ENCODE measurements around the gene TRPV5.

The TRPV5 gene

GRCh38 chr7:142881586-142882337 is 51.8 kb downstream of the TRPV5 start:
- TF ChIP-seq CTCF (IDR thresholded peaks at IDR 0.05; ENCODE audit: low read depth, low read length, poor library complexity, severe bottlenecking) (no peak), EZH2phosphoT487 (IDR thresholded peaks at IDR 0.05; ENCODE audit: borderline replicate concordance, low read length) (no peak)
- no peaks in the 10 kb centered on the region for H3F3A ChIP-seq (ENCODE audit: control insufficient read depth, insufficient read depth)
- H3K9me2 ChIP-seq (replicated peaks; ENCODE audit: control insufficient read depth, low read length), result no peaks in the 10 kb centered on the region
- H3K36me3 ChIP-seq (ENCODE audit: control insufficient read depth, low read length), result no peaks in the 10 kb centered on the region
- H3K4me3 ChIP-seq (ENCODE audit: low read length), result no peak overlapping the region
- H3K9me3 ChIP-seq (ENCODE audit: control insufficient read depth, insufficient read depth, low read length), result no peaks in the 10 kb centered on the region
- no peaks in the 10 kb centered on the region for H3K79me2 ChIP-seq (ENCODE audit: control insufficient read depth, low read length)
- H3K27me3 ChIP-seq (ENCODE audit: control insufficient read depth, low read length), result peaks cover 45% of the 10 kb centered on the region
- no peaks in the 10 kb centered on the region; the same call in 1 of the 2 replicates for H4K20me1 ChIP-seq (ENCODE audit: control insufficient read depth, insufficient read depth, low read depth, low read length)
- H3K27ac ChIP-seq (ENCODE audit: low read depth, low read length), result no peak overlapping the region
- H3K4me2 ChIP-seq (ENCODE audit: low read length), result no peak overlapping the region
- no peaks in the 10 kb centered on the region for H3K4me1 ChIP-seq (ENCODE audit: control insufficient read depth, low read length)

DNA sequence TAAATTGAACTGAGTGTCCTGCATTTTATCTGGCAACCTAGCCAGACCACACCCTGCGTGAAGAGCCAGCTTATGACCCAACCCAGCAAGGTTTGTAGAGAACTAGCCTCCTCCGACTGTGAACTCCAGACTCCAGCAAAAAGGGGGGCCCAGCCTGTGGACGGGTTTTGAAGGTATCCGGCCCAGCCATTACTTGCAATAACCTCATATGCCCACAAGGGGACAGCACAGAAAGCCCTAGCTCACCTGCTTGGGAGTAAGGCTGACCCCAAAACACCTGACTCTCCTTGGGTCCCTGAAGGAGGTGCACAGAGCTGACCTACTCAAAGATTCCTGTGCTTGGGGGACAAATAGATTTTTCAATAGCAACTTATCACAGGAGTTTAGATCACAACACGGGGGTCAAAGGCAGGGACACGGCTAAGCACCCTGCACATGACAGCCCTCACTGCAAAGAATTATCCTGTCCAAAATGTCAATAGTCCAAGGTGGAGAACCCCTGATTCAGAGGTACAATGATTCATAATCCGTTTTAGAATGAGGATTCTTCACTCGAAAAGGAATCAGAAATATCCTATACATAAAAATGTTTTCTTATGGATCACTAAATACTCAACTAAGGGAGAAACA is 52.6 kb downstream of the TRPV5 start:
- no peaks in the 10 kb centered on the region for H3K36me3 ChIP-seq (ENCODE audit: control insufficient read depth, low read length)
- H3K9me2 ChIP-seq (replicated peaks; ENCODE audit: control insufficient read depth, low read length), result no peaks in the 10 kb centered on the region
- H3K27me3 ChIP-seq (ENCODE audit: control insufficient read depth, low read length), result peaks cover 46% of the 10 kb centered on the region
- no peaks in the 10 kb centered on the region for H3K79me2 ChIP-seq (ENCODE audit: control insufficient read depth, low read length)
- no peak overlapping the region for H3K4me3 ChIP-seq (ENCODE audit: low read length)
- H3K27ac ChIP-seq (ENCODE audit: low read depth, low read length), result no peak overlapping the region
- no peak overlapping the region for H3K4me2 ChIP-seq (ENCODE audit: low read length)
- peak; percentile 99 for TF ChIP-seq CTCF (IDR thresholded peaks at IDR 0.05; ENCODE audit: low read depth, low read length, poor library complexity, severe bottlenecking)
- TF ChIP-seq EZH2phosphoT487 (IDR thresholded peaks at IDR 0.05; ENCODE audit: borderline replicate concordance, low read length), result no peak
- no peaks in the 10 kb centered on the region for H3K9me3 ChIP-seq (ENCODE audit: control insufficient read depth, insufficient read depth, low read length)
- H4K20me1 ChIP-seq (ENCODE audit: control insufficient read depth, insufficient read depth, low read depth, low read length), result no peaks in the 10 kb centered on the region; the same call in 1 of the 2 replicates
- no peaks in the 10 kb centered on the region for H3K4me1 ChIP-seq (ENCODE audit: control insufficient read depth, low read length)
- H3F3A ChIP-seq (ENCODE audit: control insufficient read depth, insufficient read depth), result no peaks in the 10 kb centered on the region

DNA sequence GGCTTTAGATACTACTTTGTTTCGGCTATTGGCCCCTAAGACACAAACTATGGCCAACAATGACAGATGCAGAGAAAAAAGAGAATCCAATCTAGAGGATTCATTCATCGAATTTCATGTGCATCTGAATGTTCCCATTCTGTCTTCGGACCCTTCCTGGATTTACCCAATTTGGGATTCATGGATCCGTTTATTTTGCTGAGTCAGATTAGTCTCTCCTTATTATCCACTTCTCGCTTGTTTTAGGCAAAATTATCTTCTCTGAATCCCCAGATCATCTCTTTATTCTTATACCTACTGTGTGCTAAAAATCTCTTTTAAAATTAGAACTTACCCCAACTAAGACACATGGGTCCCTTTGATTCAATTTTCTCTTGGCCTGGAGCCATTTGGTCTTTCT is 54.5 kb downstream of the TRPV5 start:
- Histone ChIP-seq H3K79me2 (ENCODE audit: control insufficient read depth, low read length) (no peaks in the 10 kb centered on the region), H3K36me3 (ENCODE audit: control insufficient read depth, low read length) (no peaks in the 10 kb centered on the region), H3F3A (ENCODE audit: control insufficient read depth, insufficient read depth) (no peaks in the 10 kb centered on the region), H3K9me3 (ENCODE audit: control insufficient read depth, insufficient read depth, low read length) (no peaks in the 10 kb centered on the region), H3K27ac (ENCODE audit: low read depth, low read length) (no peak overlapping the region), H3K4me1 (ENCODE audit: control insufficient read depth, low read length) (no peaks in the 10 kb centered on the region), H3K9me2 (replicated peaks; ENCODE audit: control insufficient read depth, low read length) (no peaks in the 10 kb centered on the region), H4K20me1 (ENCODE audit: control insufficient read depth, insufficient read depth, low read depth, low read length) (no peaks in the 10 kb centered on the region; the same call in 1 of the 2 replicates), H3K4me2 (ENCODE audit: low read length) (no peak overlapping the region), H3K27me3 (ENCODE audit: control insufficient read depth, low read length) (peaks cover 47% of the 10 kb centered on the region), H3K4me3 (ENCODE audit: low read length) (no peak overlapping the region)
- no peak for TF ChIP-seq CTCF (IDR thresholded peaks at IDR 0.05; ENCODE audit: low read depth, low read length, poor library complexity, severe bottlenecking)
- TF ChIP-seq EZH2phosphoT487 (IDR thresholded peaks at IDR 0.05; ENCODE audit: borderline replicate concordance, low read length), result no peak
